SU-DHL-6 (cell line): Measurements from ENCODE around the gene SLC6A13.

ENCODE experiments used
- H2AFZ ChIP-seq: fragments of 200-600 bp; sonication (generic); 2 replicates; pipeline ENCODE4 v1.6.1; 2014; ENCODE audit warnings: low read depth, mild to moderate bottlenecking, moderate library complexity, mixed read lengths, antibody characterized with exemption, low read length; ENCODE audit not compliant: severe bottlenecking
- H3F3A ChIP-seq: fragments of 200-600 bp; shearing (Covaris generic); 2 replicates; pipeline ENCODE4 v1.6.0; 2016; ENCODE audit warnings: antibody characterized with exemption, mild to moderate bottlenecking; ENCODE audit not compliant: insufficient read depth
- H3K27ac ChIP-seq: fragments of 200-600 bp; sonication (generic); 2 replicates; pipeline ENCODE4 v1.5.1; 2016; ENCODE audit warnings: low read depth, mild to moderate bottlenecking, low read length, moderate library complexity, mixed read lengths
- H3K27me3 ChIP-seq: fragments of 200-600 bp; sonication (generic), shearing (Covaris generic); 2 replicates; pipeline ENCODE4 v1.6.0; 2014; ENCODE audit warnings: mild to moderate bottlenecking, low read length
- H3K36me3 ChIP-seq: fragments of 200-600 bp; sonication (generic); 2 replicates; pipeline ENCODE4 v1.6.1; 2014; ENCODE audit warnings: mild to moderate bottlenecking, low read length, mixed read lengths
- H3K4me2 ChIP-seq: fragments of 300-600, 200-600 bp; shearing (Covaris generic), sonication (generic); 2 replicates; pipeline ENCODE4 v1.6.0; 2014; ENCODE audit warnings: low read length, low read depth, mild to moderate bottlenecking; ENCODE audit not compliant: poor library complexity, severe bottlenecking
- H3K4me3 ChIP-seq: fragments of 200-600 bp; sonication (generic); 2 replicates; pipeline ENCODE4 v1.5.1; 2014; ENCODE audit warnings: antibody characterized with exemption, low read length, mild to moderate bottlenecking, mixed read lengths; ENCODE audit not compliant: insufficient read depth, poor library complexity, severe bottlenecking
- H3K79me2 ChIP-seq: fragments of 200-600 bp; sonication (generic); 2 replicates; pipeline ENCODE4 v1.6.1; 2014; ENCODE audit warnings: mild to moderate bottlenecking, low read length, moderate library complexity; ENCODE audit not compliant: insufficient read depth
- H3K9ac ChIP-seq: fragments of 200-600 bp; sonication (generic); 2 replicates; pipeline ENCODE4 v1.7.0; 2014; ENCODE audit warnings: mild to moderate bottlenecking, low read length
- H3K9me2 ChIP-seq: fragments of 200-600 bp; sonication (generic); replicated peaks from 2 replicates; pipeline ENCODE4 v1.6.1; 2014; ENCODE audit warnings: low read length; ENCODE audit not compliant: insufficient read depth
- H3K9me3 ChIP-seq: fragments of 200-600 bp; sonication (generic); 2 replicates; pipeline ENCODE4 v1.6.1; 2014; ENCODE audit warnings: low read length, mixed read lengths; ENCODE audit not compliant: insufficient read depth
- H4K20me1 ChIP-seq: fragments of 200-600 bp; sonication (generic); 2 replicates; pipeline ENCODE4 v1.6.1; 2014; ENCODE audit warnings: low read depth, mild to moderate bottlenecking, antibody characterized with exemption, low read length, moderate library complexity, mixed read lengths
- CTCF ChIP-seq: fragments of 200-600 bp; sonication (generic); IDR thresholded peaks from one replicate; pipeline ENCODE4 v1.5.1; 2017; ENCODE audit warnings: antibody characterized with exemption, mild to moderate bottlenecking, low read length, moderate library complexity; ENCODE audit not compliant: insufficient read depth, poor library complexity, severe bottlenecking
- EZH2phosphoT487 ChIP-seq: fragments of 200-600 bp; sonication (generic), shearing (Covaris generic); conservative IDR thresholded peaks from 2 replicates; pipeline ENCODE4 v1.6.1; 2018; ENCODE audit warnings: mild to moderate bottlenecking, antibody characterized with exemption, low read length, moderate library complexity, mixed read lengths

The SLC6A13 gene

DNA sequence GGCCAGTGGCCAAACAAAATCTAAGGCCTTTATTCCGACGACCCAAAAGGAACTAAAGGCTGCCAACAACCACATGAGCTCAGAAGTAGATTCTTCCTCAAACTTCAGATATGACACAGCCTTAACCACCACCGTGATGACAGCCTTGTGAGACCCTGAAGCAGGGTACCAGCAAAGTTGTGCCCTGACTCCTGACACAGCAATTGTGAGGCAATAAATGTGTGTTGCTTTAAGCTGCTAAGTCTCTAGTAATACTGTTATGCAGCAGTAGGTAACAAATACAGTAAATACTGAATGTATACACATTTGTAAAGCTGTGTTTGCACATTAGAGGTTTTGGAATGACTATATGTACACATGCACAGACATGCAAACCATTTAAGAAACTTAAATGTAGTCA is 10.7 kb upstream of the SLC6A13 start:
- Histone ChIP-seq H3K9me3 (no peaks in the 10 kb centered on the region), H4K20me1 (no peaks in the 10 kb centered on the region), H3K79me2 (no peaks in the 10 kb centered on the region), H3K27ac (no peak overlapping the region), H3K27me3 (no peaks in the 10 kb centered on the region), H3F3A (no peaks in the 10 kb centered on the region), H3K4me2 (no peak overlapping the region), H3K4me3 (no peak overlapping the region), H3K9ac (no peak overlapping the region), H3K9me2 (no peaks in the 10 kb centered on the region), H2AFZ (no peak overlapping the region), H3K36me3 (no peaks in the 10 kb centered on the region)
- TF ChIP-seq EZH2phosphoT487 (no peak), CTCF (no peak)

- Histone ChIP-seq H3F3A (no peaks in the 10 kb centered on the region), H3K4me2 (no peak overlapping the region), H3K4me3 (no peak overlapping the region), H3K9me2 (no peaks in the 10 kb centered on the region), H3K79me2 (no peaks in the 10 kb centered on the region), H2AFZ (no peak overlapping the region), H3K27me3 (no peaks in the 10 kb centered on the region), H3K9ac (no peak overlapping the region), H4K20me1 (no peaks in the 10 kb centered on the region), H3K9me3 (no peaks in the 10 kb centered on the region), H3K36me3 (no peaks in the 10 kb centered on the region), H3K27ac (no peak overlapping the region)
- no peak for TF ChIP-seq EZH2phosphoT487
- TF ChIP-seq CTCF, result no peak
Observed at GRCh38 chr12:272942-273341, 10.3 kb upstream of the SLC6A13 start.

DNA sequence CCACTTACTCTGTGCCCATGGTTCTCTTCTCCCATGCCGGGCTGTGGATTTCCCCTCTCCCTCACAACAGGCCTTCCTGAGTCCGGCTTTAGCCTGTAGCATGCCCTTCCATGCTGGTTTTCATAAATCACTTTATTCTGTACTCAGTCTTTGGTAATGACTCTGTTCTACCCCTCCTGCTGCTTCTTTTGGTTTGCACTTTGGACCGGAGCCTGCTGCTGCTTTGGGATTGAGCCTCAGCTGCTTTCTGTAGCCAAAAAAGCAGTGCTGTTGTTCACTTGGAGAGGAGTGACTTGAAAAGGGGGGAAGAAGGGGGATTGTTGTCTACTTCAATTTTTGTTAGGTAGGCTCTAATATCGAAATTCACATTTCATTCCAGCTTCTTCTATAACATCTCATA is 8.5 kb upstream of the SLC6A13 start:
- Histone ChIP-seq H3K9me3 (no peaks in the 10 kb centered on the region), H3K4me3 (no peak overlapping the region), H3K9ac (no peak overlapping the region), H3K79me2 (no peaks in the 10 kb centered on the region), H3F3A (no peaks in the 10 kb centered on the region), H3K27me3 (no peaks in the 10 kb centered on the region), H3K4me2 (no peak overlapping the region), H4K20me1 (no peaks in the 10 kb centered on the region), H3K9me2 (no peaks in the 10 kb centered on the region), H3K36me3 (no peaks in the 10 kb centered on the region), H2AFZ (no peak overlapping the region), H3K27ac (no peak overlapping the region)
- TF ChIP-seq EZH2phosphoT487, result no peak
- TF ChIP-seq CTCF, result no peak

GRCh38 chr12:269191-269590 is 6.6 kb upstream of the SLC6A13 start:
- Histone ChIP-seq H3K27me3 (no peaks in the 10 kb centered on the region), H3K9me3 (no peaks in the 10 kb centered on the region), H2AFZ (no peak overlapping the region), H3K4me2 (no peak overlapping the region), H3K9ac (no peak overlapping the region), H4K20me1 (no peaks in the 10 kb centered on the region), H3K27ac (no peak overlapping the region), H3F3A (no peaks in the 10 kb centered on the region), H3K36me3 (no peaks in the 10 kb centered on the region), H3K4me3 (no peak overlapping the region), H3K79me2 (no peaks in the 10 kb centered on the region), H3K9me2 (no peaks in the 10 kb centered on the region)
- TF ChIP-seq CTCF (no peak), EZH2phosphoT487 (no peak)
